PC-9 (cell line): Measurements from ENCODE around the gene NXF2B.

Experiments used
- CTCF ChIP-seq: fragments of 200-600 bp; sonication (generic); conservative IDR thresholded peaks from 2 replicates; pipeline ENCODE4 v1.6.1; 2017; ENCODE audit warnings: mixed run types, antibody characterized with exemption, mild to moderate bottlenecking, moderate library complexity
- EZH2 ChIP-seq: fragments of 200-600 bp; sonication (generic); IDR thresholded peaks from 2 replicates; pipeline ENCODE4 v1.8.0; 2017; ENCODE audit warnings: antibody characterized with exemption, low read depth

- TF ChIP-seq CTCF = peak; percentile 45; the same call in 1 of the 2 replicates
- no peak for TF ChIP-seq EZH2
Measured at GRCh38 chrX:102341867-102342266, 97.9 kb downstream of the NXF2B start.
